Psoas muscle (tissue), 8 donors: ENCODE data around the gene TEP1. TPM values are rescaled to one million over a fixed set of nuclear protein-coding genes. Genes with fewer than 3 reads are reported as not detected.

Experiments used
- ATAC-seq, 4 donors: fragments of 200-7000 bp; cut with Tn5 transposase; one replicate each; pipeline ENCODE4 v1.9.1; 2020; ENCODE audit warnings: moderate library complexity in 3 of 4, mild to moderate bottlenecking in 2 of 4
- DNase-seq, 2 donors: peaks; one replicate each; pipeline ENCODE4 v3.0.0-alpha.2; 2020
- H3K27ac ChIP-seq: fragments of 200-600 bp; one replicate; pipeline ENCODE4 v1.8.0; 2022
- H3K27me3 ChIP-seq, 3 donors: fragments of 200-600 bp in 1 of 3; one replicate each; pipeline versions ENCODE4 v1.6.1 to v1.8.0; 2013 to 2022; ENCODE audit warnings: low read length in 2 of 3, mild to moderate bottlenecking in 2 of 3, moderate library complexity in 1 of 3; ENCODE audit not compliant: insufficient read depth in 3 of 3
- H3K36me3 ChIP-seq, 2 donors: fragments of 200-600 bp in 1 of 2; one replicate each; pipeline versions ENCODE4 v1.6.1 to v1.8.0; 2013 to 2022; ENCODE audit warnings: low read depth in 1 of 2, mild to moderate bottlenecking in 1 of 2, moderate library complexity in 1 of 2; ENCODE audit not compliant: insufficient read depth in 1 of 2
- H3K4me1 ChIP-seq: fragments of 200-600 bp; one replicate; pipeline ENCODE4 v1.8.0; 2022
- H3K4me3 ChIP-seq: fragments of 200-600 bp; one replicate; pipeline ENCODE4 v1.8.0; 2022; ENCODE audit warnings: mild to moderate bottlenecking
- H3K9me3 ChIP-seq: fragments of 200-600 bp; one replicate; pipeline ENCODE4 v1.8.0; 2022
- WGBS, 3 donors: extraction: QIAGEN DNeasy Blood & Tissue Kit; methylation state at CpG; one replicate each; pipeline versions ENCODE4 v1.1.6 to v1.1.7; 2013; 5-methylcytosine and 5-hydroxymethylcytosine counted together
- intact Hi-C, 2 donors: fragments of 100-400 bp; cut with DNase I; formaldehyde crosslinking; loops; one replicate each; pipeline versions ENCODE4 v1.11.0 to v1.14.2; 2022
- polyA plus RNA-seq, 3 donors: library from polyadenylated mRNA; stranded (reverse); fragments of 200-250 nt; gene quantifications; one replicate each; pipeline ENCODE4 v1.2.3, GENCODE V29; 2013
- total RNA-seq, 4 donors: library from RNA; stranded (reverse); fragmentation: NEBNext Ultra II Directional in 2 of 4; extraction: Animal tissue kit (Norgen Biotek cat#: 25700) in 2 of 4; gene quantifications; one replicate each; pipeline versions ENCODE4 v1.2.1 to v1.2.4, GENCODE V29; 2021 to 2023
- TF ChIP-seq, protein P1 (sequence below): fragments of 200-600 bp; IDR thresholded peaks from one replicate; pipeline ENCODE4 v1.8.0; 2022; ENCODE audit warnings: antibody characterized with exemption
- donor health status: healthy with polysubstance abuse.
- donor health status: DM: no; HTN: no; CAD: no; lungs with moderate emphysema.
- donor health status: Bipolar disorder and iron deficiency.
- donor health status: healthy.
- donor health status: DM: yes; HTN: yes; CAD: no.
- donor health status: DM: no; HTN: no; CAD: no.
- donor health status: DM: no; HTN: no; CAD: no.
- donor health status: DM: yes; HTN: yes; CAD: no.

The TEP1 gene
- total and polyA plus RNA-seq, 7 donors = 4.2 to 44.8 (median 14.7) TPM

DNA sequence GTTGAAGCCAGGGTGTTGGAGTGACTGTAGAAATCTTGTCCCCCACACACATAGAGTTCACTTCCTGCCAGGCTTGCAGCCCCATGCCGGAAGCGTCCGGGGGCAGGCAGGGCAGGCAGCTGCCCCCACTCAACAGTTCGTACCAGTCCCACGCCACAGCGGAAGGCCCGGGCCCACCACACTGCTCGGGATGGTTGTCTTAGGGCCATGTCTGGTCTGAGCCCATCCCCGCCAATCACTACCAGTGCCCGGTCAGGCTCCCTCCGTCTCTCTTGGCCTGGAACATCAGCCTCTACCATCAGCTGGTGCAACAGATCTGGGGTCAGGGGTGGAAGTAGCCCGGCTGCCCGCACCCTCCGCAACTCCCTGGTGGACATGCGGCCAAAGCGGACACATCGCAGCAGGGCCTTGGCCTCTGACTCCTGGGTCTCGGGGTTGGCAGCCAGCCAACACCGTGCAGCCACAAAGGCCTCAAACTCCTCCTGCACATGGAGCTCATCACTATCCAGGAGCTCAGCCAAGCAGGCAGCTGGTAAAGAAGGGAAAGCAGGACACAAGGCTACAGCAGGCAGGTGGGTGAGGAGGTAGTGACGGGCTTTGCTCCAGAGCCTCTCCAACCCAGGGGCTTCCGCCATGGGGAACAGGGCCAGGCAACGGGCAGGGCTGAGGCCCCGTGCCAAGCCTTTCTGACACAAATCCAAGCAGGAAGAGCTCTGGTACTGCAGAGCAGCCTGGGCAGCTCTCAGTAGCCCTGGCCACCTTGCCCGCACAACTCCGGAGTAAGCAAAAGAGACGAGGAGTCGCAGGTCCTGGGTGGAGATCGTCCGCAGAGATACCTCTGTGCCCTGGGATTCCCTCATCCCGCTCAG lies 16.7 kb upstream of the TEP1 start:
- Histone ChIP-seq H3K4me1 (peaks cover 31% of the 10 kb centered on the region), H3K36me3 (peaks cover 0 to 19% of the 10 kb centered on the region in 2 donors), H3K27me3 (no peaks in the 10 kb centered on the region), H3K9me3 (no peaks in the 10 kb centered on the region), H3K4me3 (no peak overlapping the region), H3K27ac (peak overlapping the region; percentile 69)
- TF ChIP-seq, protein P1, sequence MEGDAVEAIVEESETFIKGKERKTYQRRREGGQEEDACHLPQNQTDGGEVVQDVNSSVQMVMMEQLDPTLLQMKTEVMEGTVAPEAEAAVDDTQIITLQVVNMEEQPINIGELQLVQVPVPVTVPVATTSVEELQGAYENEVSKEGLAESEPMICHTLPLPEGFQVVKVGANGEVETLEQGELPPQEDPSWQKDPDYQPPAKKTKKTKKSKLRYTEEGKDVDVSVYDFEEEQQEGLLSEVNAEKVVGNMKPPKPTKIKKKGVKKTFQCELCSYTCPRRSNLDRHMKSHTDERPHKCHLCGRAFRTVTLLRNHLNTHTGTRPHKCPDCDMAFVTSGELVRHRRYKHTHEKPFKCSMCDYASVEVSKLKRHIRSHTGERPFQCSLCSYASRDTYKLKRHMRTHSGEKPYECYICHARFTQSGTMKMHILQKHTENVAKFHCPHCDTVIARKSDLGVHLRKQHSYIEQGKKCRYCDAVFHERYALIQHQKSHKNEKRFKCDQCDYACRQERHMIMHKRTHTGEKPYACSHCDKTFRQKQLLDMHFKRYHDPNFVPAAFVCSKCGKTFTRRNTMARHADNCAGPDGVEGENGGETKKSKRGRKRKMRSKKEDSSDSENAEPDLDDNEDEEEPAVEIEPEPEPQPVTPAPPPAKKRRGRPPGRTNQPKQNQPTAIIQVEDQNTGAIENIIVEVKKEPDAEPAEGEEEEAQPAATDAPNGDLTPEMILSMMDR = no peak
- WGBS, 3 donors = 49 to 65% (median 50%) methylated on average over 30 of the region's 30 CpGs
- ATAC-seq (peak in 2 of 4 donors; percentile 17 to 26), DNase-seq (no peak)
- intact Hi-C loops = no loop called here

DNA sequence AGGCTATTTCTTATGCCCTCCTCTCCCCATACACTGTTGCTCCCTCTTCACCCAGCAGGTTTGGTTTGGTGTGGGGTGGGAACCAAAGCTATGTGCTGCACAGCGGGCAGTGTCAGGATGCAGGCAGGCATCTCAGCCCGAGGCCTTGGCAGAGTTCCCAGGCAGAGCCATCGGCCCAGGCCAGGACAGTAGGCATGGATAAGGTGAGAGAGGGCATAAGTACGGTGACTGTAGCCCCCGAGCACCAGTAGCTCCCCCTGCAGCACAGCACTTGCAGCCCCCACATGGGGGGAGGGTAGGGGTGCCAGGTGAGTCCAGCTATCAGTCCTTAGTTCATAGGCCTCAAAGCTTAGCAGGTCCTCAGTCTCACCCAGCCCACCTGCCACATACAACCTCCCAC lies 15.5 kb upstream of the TEP1 start:
- Histone ChIP-seq H3K36me3 (peaks cover 0 to 31% of the 10 kb centered on the region in 2 donors), H3K27ac (no peak overlapping the region), H3K4me1 (peaks cover 19% of the 10 kb centered on the region), H3K9me3 (no peaks in the 10 kb centered on the region), H3K4me3 (no peak overlapping the region), H3K27me3 (no peaks in the 10 kb centered on the region)
- intact Hi-C loops = no loop called here
- ATAC-seq (no peak), DNase-seq (no peak)
- TF ChIP-seq, protein P1 = no peak
- WGBS, 3 donors = 18 to 33% (median 27%) methylated on average over 5 of the region's 5 CpGs

DNA sequence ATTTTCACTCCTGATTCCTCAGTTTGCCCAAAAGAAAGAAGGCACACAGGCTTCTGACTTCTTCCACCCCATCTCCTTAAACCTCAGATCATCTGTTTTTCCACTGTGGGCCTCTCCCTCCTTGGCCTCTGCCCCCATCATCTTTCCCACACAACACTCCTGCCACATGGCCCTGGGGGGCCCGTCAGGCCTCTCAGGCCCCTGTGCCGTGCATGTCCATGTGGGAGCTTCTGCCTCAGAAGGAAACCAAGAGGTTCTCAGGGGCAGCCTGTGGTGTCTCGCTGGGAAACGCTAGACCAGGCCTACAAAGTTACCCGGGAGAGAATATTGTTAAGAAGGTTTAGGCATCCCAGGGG lies 14.7 kb upstream of the TEP1 start:
- H3K27ac ChIP-seq = peak overlapping the region; percentile 53
- intact Hi-C loops = no loop called here
- 75 to 81% (median 81%) methylated on average over 5 of the region's 5 CpGs for WGBS, 3 donors
- no peak overlapping the region for H3K4me3 ChIP-seq
- ATAC-seq (no peak), DNase-seq (no peak)
- H3K36me3 ChIP-seq = peaks cover 0 to 40% of the 10 kb centered on the region in 2 donors
- TF ChIP-seq, protein P1 = no peak
- no peaks in the 10 kb centered on the region for H3K9me3 ChIP-seq
- H3K4me1 ChIP-seq = peaks cover 15% of the 10 kb centered on the region
- no peaks in the 10 kb centered on the region for H3K27me3 ChIP-seq

DNA sequence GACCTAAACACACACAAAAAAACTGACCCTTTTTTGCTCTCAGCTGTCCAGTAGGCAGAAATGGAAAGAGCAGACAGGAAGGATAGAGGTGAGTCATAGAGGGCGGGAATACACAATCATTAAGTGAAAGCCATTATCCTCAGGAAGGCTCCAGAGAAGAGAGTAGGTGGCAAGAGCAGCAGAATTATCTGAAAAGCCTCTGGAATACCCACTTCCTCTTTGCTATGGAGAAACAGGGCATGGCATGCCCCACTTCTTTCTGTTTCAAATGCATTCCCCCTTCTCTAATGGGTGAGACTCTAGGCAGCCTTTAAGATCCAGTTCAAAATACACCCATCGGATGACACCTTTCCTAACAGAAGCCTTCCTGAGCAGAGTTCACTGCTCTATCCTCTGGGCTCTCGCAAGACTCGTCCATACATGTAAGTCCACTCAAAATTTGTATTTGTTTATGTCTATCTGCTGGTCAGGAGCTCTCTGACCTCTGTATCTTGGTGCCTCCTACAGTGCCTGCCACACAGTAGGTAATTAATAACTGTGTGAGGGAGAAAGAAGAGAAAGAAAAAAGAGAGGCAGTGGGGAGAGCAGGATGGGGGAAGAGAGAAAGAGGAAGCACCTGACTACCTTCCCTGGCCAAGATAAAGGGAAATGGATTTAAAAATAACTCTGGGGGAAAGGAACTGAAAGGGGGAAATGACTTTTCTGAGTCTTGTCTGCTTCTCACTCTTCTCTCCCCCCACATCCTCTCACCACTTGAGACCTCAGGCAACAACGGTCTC lies 14.1 kb upstream of the TEP1 start:
- Histone ChIP-seq H3K4me3 (no peak overlapping the region), H3K9me3 (no peaks in the 10 kb centered on the region), H3K36me3 (peaks cover 0 to 44% of the 10 kb centered on the region in 2 donors), H3K27me3 (no peaks in the 10 kb centered on the region), H3K4me1 (peaks cover 15% of the 10 kb centered on the region), H3K27ac (peak overlapping the region; percentile 53)
- TF ChIP-seq, protein P1 = no peak
- WGBS, 3 donors = 77 to 85% (median 80%) methylated on average over 5 of the region's 5 CpGs
- peak in 2 of 4 donors; percentile 40 to 48 for ATAC-seq
- intact Hi-C loops = no loop called here
- no peak for DNase-seq
